HG02981 (cell line): ENCODE data around the gene MYOF.
"Not testable (repeated sequence)": the region's sequence is repeated elsewhere in the genome, so short reads cannot be mapped to it uniquely, and the experiment has no call there.

ENCODE experiments used
- ATAC-seq: cut with Tn5 transposase; IDR thresholded peaks from one replicate; pipeline ENCODE4 v1.9.1; 2021; ENCODE audit warnings: mild to moderate bottlenecking, moderate library complexity; ENCODE audit not compliant: unreplicated experiment

The MYOF gene

DNA sequence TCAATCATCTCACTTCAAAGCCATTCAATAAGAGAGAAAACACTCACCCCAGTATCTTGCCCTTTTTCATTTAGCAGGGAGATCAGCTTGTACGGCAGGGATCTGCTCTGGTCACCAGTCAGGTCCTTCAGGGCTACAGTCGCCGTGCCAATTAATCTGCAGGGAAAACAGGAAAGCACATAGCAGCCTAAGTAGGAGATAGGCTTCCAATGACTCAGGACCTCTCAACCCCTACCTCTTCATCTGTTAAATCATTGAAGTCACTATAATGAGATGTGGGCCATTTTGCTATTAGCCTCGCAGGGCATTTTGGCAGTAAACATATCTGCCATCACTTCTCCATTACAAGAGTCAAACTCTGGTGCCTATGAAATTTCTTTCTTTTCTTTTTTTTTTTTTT lies 50.8 kb downstream of the MYOF start:
- ATAC-seq = no peak

DNA sequence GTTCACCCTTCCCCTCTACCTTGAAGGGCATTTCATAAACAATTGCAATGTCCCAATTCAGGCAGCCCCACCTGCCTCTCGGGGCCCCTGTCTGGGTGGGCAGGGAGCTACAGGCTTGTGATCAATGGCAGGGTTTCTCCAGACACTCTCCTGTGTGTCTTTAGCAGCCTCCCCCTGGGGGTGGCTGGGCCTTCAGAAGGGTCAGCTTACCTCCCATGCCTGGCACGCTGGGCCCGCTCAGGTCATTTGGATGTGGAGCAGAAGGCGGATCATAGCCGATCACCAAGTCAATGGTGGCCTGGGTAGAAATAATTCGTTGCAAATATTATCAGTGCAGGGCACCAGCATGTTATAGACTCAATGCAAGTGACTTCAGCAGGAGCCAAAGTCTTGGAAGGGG lies 56.3 kb downstream of the MYOF start:
- ATAC-seq = no peak

DNA sequence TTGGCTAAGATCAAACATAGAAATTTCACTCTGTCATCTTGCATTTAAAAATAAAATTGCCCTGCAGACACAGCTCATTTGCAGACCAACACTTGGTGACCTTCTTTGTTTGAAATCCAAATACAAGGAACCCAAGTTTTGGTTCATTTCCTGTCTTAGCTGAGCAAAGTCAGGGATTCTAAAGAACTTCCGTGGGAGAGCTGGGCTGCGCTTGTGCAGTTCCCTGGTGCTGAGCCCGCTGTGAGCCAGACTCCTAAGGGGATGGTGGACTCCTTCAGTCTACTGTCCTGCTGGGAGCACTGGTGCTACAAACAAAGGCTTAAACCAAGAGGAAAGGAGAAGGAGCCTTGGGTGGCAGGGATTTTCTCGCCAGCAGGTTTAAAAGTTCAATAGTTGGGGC lies 60.0 kb downstream of the MYOF start:
- ATAC-seq = no peak

DNA sequence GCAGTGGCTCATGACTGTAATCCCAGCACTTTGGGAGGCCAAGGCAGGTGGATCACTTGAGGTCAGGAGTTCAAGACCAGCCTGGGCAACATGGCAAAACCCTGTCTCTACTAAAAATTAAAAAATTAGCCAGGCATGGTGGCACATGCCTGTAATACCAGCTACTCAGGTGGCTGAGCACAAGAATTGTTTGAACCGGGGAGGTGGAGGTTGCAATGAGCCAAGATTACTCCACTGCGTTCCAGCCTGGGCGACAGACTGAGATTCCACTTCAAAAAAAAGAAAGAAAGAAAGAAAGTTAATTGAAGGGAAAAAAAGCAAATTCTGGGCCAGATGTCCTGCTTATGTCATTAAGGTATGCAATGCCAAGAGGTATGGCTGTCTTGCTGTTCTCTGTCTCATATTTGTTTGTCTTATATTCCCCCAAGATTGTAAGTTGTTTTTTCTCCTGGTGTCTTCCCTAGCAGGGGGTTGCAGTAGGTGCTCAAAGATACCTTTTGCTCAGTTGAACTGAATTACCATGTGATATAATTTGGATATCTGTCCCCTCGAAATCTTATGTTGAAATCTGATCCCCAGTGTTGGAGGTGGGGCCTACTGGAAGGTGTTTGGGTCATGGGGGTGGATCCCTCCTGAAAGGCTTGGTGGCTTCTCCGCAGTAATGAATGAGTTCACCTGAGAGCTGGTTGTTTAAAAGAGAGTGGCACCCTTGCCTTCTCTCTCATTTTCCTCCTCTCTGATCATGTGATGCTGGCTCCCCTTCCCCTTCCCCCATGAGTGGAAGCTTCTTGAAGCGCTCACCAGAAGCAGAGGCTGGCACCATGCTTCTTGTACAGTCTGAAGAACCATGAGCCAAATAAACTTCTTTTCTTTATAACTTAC lies 60.9 kb downstream of the MYOF start:
- ATAC-seq = no peak

DNA sequence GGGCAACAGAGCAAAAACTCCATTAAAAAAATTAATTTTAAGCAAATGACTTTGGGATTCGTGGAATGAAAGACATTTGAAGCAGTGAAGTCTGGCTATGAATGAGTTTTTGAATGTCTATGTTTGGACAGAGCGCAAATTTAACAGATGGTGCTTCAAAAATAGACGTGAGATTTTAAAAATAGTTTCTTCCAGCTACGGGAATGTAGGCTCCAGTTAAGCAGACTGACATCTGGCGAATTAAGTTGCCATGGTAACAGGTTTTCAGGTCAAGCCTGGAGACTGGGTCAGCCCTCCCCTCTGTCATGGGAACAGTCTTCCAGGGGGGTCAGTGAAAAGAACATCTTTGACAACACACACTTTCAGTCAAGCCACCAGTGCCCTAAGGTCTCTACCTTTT lies 62.0 kb downstream of the MYOF start:
- ATAC-seq = no peak

DNA sequence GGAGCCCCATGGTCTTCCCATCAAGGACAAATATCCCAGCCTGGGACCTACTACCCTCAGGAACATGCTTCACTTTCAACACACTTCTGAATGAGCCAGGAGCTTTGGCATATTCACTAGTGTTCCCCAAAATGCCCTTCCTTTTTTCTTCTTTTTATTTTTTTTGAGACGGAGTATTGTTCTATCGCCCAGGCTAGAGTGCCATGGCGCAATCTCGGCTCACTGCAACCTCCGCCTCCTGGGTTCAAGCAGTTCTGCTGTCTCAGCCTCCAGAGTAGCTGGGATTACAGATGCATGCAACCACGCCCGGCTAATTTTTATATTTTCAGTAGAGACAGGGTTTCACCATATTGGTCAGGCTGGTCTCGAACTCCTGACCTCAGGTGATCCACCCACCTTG lies 63.1 kb downstream of the MYOF start:
- not testable (repeated sequence) for ATAC-seq

DNA sequence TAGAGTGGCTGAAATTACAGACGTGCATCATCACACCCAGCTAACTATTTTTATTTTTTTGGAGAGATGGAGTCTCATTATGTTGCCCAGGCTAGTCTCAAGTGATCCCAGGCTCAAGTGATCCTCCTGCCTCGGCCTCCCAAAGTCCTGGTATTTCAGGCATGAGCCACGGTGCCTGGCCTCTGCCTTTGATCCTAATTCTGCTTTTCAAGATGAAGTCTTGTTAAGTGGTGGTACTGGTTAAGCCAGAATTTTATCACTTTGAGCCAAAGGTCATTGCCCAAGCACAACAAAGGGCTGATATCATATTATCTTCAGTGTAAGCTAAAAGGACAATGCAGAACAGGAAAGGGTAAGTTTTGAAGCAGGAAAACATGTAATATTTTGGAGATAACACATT lies 64.2 kb downstream of the MYOF start:
- no peak for ATAC-seq

DNA sequence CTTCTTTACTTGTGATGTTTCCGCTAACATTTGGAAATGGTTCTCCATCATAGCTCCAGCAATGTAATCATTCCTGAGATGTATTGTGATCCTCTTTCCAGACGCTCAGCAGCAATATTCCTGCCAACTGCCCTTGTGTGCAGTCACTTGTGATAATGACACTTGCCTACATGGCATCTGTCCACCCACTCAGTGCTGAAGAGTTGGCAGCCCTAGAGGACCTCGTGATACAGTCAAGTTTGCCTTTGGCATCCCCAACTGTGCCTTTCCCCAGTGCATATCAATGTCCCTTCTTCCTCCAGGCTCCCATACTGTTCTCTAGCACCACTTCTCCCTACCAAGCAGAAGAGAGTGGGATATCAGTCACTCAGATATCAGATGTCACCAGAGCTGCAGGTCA lies 64.9 kb downstream of the MYOF start:
- no peak for ATAC-seq

DNA sequence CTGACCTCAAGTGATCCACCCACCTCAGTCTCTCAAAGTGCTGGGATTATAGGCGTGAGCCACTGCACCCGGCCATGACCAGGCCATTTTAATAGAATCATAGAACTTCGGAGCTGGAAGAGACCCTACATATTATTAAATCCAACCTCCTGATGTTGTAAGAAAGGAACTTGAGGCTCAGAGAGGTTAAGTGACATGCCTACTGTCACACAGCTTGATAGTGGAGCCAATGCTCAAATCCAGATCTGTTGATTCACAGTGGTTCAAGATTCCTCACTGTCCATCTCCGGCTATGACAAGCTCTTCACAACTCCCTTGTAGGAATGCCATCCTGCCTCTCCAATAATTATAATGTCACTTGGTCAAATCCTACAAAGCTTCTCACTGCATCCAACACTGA lies 65.3 kb downstream of the MYOF start:
- no peak for ATAC-seq

DNA sequence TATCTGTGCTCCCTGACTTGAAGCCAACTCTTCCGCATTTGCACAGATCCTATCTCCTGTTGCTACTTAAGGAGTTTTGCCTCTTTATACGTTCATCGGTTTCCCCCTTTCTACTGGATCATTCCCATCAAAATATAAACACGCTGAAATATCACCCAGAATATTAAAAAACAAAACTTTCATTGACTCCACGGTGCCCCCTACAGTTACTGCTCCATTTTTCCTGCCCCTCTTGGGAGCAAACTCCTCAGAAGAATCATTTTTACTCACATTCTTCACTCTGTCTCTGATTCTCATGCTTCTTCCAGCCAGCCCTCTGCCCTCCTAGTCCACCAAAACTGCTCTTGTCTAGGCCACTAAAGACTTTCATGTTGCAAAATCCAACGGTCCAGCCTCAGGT lies 66.4 kb downstream of the MYOF start:
- ATAC-seq = no peak

DNA sequence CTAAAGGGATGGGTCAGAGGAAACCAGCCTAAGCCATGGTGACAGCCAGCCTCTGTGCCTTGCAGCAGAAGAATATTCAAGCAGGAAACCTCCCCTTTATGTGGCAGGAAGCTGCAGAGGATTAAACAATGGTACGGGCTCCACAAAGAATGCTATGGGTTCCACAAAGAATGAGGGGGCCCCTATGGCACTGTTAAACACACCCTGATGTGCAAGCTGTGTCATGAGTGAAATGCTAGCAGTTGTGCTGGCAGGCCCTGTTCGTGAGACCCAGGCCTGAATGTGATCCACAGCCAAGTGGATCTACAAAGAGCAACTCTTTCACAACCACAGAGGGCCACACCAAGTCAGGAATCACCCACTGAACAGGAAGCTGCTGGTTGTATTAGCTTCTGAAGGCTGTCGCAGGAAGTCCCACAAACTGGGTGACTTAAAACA lies 68.9 kb downstream of the MYOF start:
- ATAC-seq = no peak

DNA sequence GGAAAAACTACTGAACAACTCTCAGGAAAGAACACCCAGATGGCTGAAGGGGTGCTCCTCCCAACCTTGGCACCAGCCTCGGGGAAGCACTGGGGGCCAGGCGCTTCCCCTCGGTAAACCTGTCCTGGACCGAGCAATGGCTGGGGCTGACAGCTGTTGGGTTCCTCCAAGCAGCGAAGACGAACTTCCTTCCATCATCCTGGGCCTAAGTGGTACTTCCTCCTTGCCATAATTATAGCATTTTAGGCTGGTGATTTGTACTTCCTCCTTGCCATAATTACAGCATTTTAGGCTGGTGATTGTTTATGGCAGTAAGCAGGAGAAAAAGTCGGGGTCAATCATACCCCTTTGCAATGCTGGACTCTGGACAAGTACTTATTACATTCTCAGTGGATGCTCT lies 69.3 kb downstream of the MYOF start:
- ATAC-seq = no peak

DNA sequence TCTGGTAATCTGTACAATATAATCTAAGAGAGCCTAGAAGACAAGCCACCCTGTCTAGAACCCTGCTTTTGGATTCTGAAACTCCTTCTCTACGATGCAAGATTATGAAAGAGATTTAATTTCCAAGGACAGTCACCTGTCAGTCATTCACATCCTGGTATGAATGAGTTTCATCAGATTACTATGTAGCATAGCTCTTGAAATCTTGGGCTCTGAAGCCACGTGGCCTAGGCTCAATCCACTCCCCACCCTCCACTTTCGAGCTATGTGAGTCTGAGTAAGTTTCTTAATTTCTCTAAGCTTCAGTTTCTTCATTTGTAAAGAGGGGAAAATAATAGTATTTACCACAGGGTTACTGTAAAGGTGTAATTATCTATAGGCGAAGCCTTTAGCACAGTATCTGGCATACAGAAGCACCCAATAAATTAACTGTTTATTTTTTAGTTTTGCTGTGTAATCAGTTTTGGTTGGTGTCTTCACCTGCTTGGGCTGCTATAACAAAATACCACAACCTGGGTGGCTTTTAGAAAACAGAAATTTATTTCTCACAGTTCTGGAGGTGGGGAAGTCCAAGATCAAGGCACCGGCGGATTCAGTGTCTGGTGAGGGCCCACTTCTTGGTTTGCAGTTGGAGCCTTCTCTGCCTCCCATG lies 71.3 kb downstream of the MYOF start:
- no peak for ATAC-seq

DNA sequence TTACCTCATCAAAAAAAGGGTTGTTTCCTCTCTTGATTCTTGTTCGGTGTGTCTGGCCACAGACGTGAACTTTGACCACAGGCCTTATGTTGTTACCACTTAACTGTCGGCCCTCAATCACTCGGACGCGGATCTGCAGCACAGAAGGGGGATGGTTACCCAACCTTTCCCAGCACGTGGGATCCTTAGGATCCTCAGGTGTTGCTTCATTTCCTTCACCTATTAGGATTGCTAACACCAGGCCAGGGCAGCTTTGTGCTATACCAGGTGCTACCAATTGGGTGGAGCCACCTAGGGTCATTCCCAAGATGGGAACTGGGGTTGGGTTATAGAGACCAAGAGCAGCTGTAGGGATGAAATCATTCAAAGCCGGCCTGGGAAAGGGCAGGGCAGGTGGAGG lies 73.4 kb downstream of the MYOF start:
- ATAC-seq = no peak

DNA sequence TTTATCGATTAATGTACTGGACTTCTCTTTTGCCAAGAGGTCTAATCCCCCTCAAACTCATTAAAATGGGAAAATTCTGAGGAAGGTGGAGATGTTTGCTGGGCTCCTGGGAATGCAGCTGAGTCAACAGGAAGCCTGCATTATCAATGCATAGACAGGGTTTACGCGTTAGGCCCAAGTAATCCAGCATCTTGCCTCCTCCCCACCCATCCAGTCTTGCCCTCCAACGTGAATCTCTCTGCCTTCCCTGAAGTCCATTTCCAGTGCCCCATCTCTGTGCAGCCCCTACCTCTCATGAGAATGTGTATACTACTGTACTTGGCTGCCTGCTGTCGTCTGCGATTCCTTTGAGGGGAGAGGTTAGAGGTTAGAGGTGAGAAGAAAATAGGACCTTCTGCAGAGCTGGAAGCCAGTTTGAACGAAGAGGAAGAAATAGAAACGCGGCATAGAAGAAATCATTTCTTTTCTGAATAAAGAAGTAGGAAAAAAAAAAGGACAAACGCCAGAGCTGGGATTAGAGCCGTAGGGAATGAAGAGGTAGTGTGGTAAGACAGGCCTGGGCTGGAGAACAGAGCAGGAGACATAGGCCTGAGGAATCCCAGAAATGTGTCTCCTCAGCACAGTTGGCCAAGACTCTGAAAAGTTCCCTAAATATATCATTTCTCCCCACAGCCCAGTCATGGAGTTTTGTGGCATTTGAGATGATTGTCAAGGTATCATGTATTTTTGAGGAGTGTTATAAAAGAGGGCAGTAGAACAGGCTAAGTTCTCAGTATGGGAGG lies 75.6 kb downstream of the MYOF start:
- ATAC-seq = no peak

DNA sequence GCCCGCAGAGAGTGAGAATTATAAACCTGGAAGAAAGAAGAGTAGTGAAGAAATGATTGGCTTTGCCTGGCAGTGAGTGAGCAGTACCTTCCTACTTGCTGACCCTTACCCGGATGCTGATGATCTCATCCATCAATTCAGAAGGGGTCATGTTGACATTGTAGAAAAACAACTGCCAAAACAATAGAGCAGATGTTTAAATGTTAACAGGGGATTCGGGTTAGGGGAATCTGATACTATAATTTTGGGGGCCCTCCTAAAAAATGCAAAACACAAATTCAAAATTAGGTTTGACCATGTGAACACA lies 78.1 kb downstream of the MYOF start:
- ATAC-seq = no peak

DNA sequence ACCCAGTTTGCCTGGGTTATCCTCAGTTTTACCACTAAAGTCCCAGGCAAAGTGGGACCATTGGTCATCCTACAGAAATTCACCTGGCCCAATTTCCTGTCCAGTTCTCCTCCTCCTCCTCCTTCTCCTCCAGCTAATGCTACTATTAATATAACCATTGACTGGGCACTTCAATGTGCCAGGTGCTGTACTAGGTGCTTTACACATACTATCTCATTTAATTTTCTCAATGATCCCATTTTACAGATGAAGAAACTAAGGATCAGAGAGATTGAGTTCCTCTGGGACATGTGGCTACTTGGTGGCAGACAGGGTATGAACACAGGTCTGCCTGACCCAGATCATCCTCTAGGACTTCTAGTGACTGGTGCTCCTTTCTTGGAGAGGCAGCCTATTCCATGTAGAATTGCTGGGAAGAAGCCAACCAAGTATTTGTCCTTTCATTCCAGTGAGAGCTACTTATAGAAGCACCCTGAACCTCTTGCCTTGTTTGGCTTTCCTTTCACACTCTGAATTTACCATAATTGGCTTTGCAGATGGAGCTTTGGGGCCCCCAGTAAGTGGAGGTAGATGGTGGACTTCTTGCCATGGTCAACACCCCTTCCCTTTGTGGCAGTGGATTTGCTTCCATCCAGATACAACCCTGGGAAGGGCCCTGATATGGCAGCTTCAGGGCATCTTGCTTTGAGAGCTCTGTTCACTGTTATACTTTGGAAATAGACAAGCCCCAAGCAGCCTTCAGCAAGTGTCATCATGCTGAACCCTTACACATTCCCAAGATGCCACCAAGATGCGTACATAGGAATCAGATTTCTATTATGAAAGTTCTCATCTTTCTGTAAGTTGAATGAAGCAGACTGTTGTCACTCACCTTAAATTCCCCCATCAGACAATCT lies 78.7 kb downstream of the MYOF start:
- no peak for ATAC-seq

DNA sequence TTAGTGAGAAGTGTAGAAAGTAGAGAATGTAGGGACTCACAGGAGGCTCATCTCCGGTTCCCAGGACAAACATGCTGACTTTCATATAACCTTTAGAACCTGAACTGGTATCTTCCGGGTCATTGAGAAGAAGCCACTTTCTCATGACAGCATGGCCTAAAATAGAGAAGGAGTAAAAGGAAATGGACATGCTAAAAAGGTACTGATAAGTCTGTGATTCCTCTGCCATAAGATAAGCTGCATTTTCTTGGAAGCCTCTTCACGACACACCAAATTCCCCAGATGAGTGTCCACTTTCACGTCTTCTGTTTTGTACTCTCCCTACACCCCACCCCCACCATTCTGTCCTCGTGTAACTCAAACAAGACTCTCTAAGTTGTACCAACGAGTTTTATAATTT lies 79.9 kb downstream of the MYOF start:
- ATAC-seq = no peak

DNA sequence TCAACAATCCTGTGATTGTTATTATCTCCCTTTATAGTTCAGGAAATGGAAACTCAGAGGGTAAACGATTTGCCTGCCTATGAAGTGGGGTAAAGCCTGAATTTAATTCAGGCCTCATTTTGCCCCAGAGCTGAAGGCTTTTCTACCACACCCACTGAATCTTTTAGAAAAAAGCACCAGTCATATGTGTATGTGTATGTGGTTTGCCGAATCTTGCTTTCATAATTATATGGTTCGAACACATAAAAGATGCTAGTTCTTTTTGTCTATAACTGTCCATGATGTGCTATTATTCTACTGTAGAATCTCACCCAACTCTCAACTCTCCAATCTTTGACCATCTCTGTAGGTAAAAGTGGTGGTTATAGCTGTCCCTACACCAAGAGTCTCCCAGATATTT lies 83.6 kb downstream of the MYOF start:
- ATAC-seq = no peak

DNA sequence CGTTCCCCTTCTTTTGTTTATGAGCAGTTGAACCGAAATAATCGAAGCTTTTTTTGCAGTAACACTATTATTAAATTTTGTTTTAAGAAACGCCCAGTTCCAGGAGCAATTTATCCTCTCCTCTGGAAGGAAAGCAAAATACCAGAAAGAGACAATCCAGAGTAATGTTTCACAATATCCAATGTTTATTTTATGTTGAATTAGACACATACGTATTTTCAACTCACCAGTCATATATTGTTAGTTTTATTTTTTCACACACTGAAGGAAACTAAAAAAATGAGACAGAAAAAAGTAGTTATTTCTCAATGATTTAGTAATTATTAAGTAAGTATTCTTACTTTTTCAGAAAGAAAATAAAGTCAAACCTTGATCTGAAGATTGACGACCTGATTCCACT lies 85.1 kb downstream of the MYOF start:
- ATAC-seq = no peak

DNA sequence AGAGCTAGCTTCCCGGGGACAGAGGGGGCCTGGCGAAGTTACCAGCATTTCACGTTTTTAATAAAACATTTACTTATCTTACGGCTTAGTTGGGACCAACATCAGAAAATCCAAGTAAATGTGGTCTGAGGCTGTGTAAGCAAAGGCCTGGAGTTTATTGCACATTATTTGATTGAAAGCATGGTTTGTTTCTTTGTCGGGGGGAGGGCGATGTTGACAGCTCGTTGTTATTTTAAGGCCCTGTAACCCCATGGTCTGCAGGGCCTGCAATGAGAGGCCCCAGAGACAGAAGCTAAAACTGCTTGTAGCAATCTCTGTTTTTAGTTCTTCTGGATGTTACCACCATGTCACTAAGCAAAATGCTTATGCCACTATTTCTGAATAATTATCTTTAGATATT lies 88.9 kb downstream of the MYOF start:
- ATAC-seq = no peak
